Measurements from ENCODE around the gene FCSK.

FCSK gene

GRCh38 chr16:70453117-70453891, 1.1 kb upstream of the FCSK start:
- DNase-seq (ENCODE audit: low read depth in 1 of 2, low spot score in 1 of 2): no peak

GRCh38 chr16:70453892-70454221, 538 bp upstream of the FCSK start:
- DNase-seq (ENCODE audit: low read depth in 1 of 2, low spot score in 1 of 2): no peak

- DNase-seq (ENCODE audit: low read depth in 1 of 2, low spot score in 1 of 2): no peak
Measured at GRCh38 chr16:70455910-70456309, 1.5 kb downstream of the FCSK start.

- DNase-seq (ENCODE audit: low read depth in 1 of 2, low spot score in 1 of 2): no peak
Measured at GRCh38 chr16:70457446-70458166, 3.2 kb downstream of the FCSK start.

- no peak for DNase-seq (ENCODE audit: low read depth in 1 of 2, low spot score in 1 of 2)
Measured at GRCh38 chr16:70460737-70461261, 6.4 kb downstream of the FCSK start.

- no peak for DNase-seq (ENCODE audit: low read depth in 1 of 2, low spot score in 1 of 2)
Measured at GRCh38 chr16:70463235-70463634, 8.8 kb downstream of the FCSK start.

- DNase-seq (ENCODE audit: low read depth in 1 of 2, low spot score in 1 of 2): no peak
Measured at GRCh38 chr16:70465999-70466804, 11.8 kb downstream of the FCSK start.

- no peak for DNase-seq (ENCODE audit: low read depth in 1 of 2, low spot score in 1 of 2)
Measured at GRCh38 chr16:70466805-70467076, 12.3 kb downstream of the FCSK start.

- DNase-seq (ENCODE audit: low read depth in 1 of 2, low spot score in 1 of 2): no peak
Measured at GRCh38 chr16:70467113-70467512, 12.7 kb downstream of the FCSK start.

- no peak for DNase-seq (ENCODE audit: low read depth in 1 of 2, low spot score in 1 of 2)
Measured at GRCh38 chr16:70467608-70468007, 13.2 kb downstream of the FCSK start.

GRCh38 chr16:70468776-70469525, 14.6 kb downstream of the FCSK start:
- no peak for DNase-seq (ENCODE audit: low read depth in 1 of 2, low spot score in 1 of 2)

- no peak for DNase-seq (ENCODE audit: low read depth in 1 of 2, low spot score in 1 of 2)
Measured at GRCh38 chr16:70470141-70470926, 15.9 kb downstream of the FCSK start.

GRCh38 chr16:70470927-70471341, 16.5 kb downstream of the FCSK start:
- no peak for DNase-seq (ENCODE audit: low read depth in 1 of 2, low spot score in 1 of 2)

GRCh38 chr16:70472786-70473433, 18.5 kb downstream of the FCSK start:
- DNase-seq (ENCODE audit: low read depth in 1 of 2, low spot score in 1 of 2): no peak

- no peak for DNase-seq (ENCODE audit: low read depth in 1 of 2, low spot score in 1 of 2)
Measured at GRCh38 chr16:70473446-70474319, 19.3 kb downstream of the FCSK start.

- DNase-seq (ENCODE audit: low read depth in 1 of 2, low spot score in 1 of 2): no peak
Measured at GRCh38 chr16:70474320-70475053, 20.1 kb downstream of the FCSK start.

GRCh38 chr16:70475054-70475871, 20.9 kb downstream of the FCSK start:
- DNase-seq (ENCODE audit: low read depth in 1 of 2, low spot score in 1 of 2): no peak
